ENCODE measurements around the gene SLC27A3. TPM values are rescaled to one million over a fixed set of nuclear protein-coding genes. Genes with fewer than 3 reads are reported as not detected.
"Not testable (repeated sequence)": the region's sequence is repeated elsewhere in the genome, so short reads cannot be mapped to it uniquely, and the experiment has no call there.

Gene SLC27A3
- polyA plus RNA-seq, 10 donors: 17.9 to 32.7 (median 23.6) TPM

GRCh38 chr1:153778824-153779519 is 3.8 kb downstream of the SLC27A3 start:
- DNase-seq: no peak

- DNase-seq: no peak
Measured at GRCh38 chr1:153779781-153780541, 4.8 kb downstream of the SLC27A3 start.

GRCh38 chr1:153780551-153780950 is 5.3 kb downstream of the SLC27A3 start:
- DNase-seq: no peak

- not testable (repeated sequence) for DNase-seq
Measured at GRCh38 chr1:153782648-153783047, 7.4 kb downstream of the SLC27A3 start.

GRCh38 chr1:153783233-153784190 is 8.3 kb downstream of the SLC27A3 start:
- DNase-seq: peak; percentile 90 to 97 (median 96)

- no peak for DNase-seq
Measured at GRCh38 chr1:153786038-153786790, 11.0 kb downstream of the SLC27A3 start.

GRCh38 chr1:153789478-153790034 is 14.3 kb downstream of the SLC27A3 start:
- no peak for DNase-seq

GRCh38 chr1:153790313-153790965 is 15.2 kb downstream of the SLC27A3 start:
- peak; percentile 73 to 93 (median 86) for DNase-seq

GRCh38 chr1:153790966-153791647 is 15.9 kb downstream of the SLC27A3 start:
- peak in 2 of 3 donors; percentile 59 to 81 for DNase-seq

GRCh38 chr1:153791648-153792253 is 16.5 kb downstream of the SLC27A3 start:
- no peak for DNase-seq

- DNase-seq: no peak
Measured at GRCh38 chr1:153792631-153793041, 17.4 kb downstream of the SLC27A3 start.

GRCh38 chr1:153793261-153793972 is 18.2 kb downstream of the SLC27A3 start:
- no peak for DNase-seq

- DNase-seq: no peak
Measured at GRCh38 chr1:153793973-153794615, 18.9 kb downstream of the SLC27A3 start.

GRCh38 chr1:153794624-153795329 is 19.6 kb downstream of the SLC27A3 start:
- no peak for DNase-seq

- no peak for DNase-seq
Measured at GRCh38 chr1:153795330-153795837, 20.2 kb downstream of the SLC27A3 start.

- no peak for DNase-seq
Measured at GRCh38 chr1:153795934-153796785, 21.0 kb downstream of the SLC27A3 start.

Measured in muscle of back (tissue), 11 donors.